Hepatocyte (in vitro differentiated cells): ENCODE data around the gene LPP. TPM values are rescaled to one million over a fixed set of nuclear protein-coding genes. Genes with fewer than 3 reads are reported as not detected.

Source experiments
- DNase-seq: peaks from one replicate; pipeline ENCODE4 v3.0.0-alpha.2; 2016; ENCODE audit warnings: low spot score
- H2AFZ ChIP-seq: fragments of 200-600 bp; sonication (generic); 2 replicates; pipeline ENCODE4 v1.6.0; 2016; ENCODE audit warnings: antibody characterized with exemption, mild to moderate bottlenecking
- H3K27ac ChIP-seq: fragments of 200-600 bp; sonication (generic); 2 replicates; pipeline ENCODE4 v1.5.1; 2016; ENCODE audit warnings: mild to moderate bottlenecking
- H3K27me3 ChIP-seq: fragments of 200-600 bp; sonication (generic); 2 replicates; pipeline ENCODE4 v1.6.1; 2016
- H3K36me3 ChIP-seq: fragments of 200-600 bp; sonication (generic); replicated peaks from 2 replicates; pipeline ENCODE4 v1.5.1; 2016; ENCODE audit warnings: low read depth; ENCODE audit not compliant: insufficient read depth
- H3K4me1 ChIP-seq: fragments of 200-600 bp; sonication (generic); 2 replicates; pipeline ENCODE4 v1.5.1; 2016; ENCODE audit warnings: mild to moderate bottlenecking, moderate library complexity; ENCODE audit not compliant: insufficient read depth
- H3K4me2 ChIP-seq: fragments of 200-600 bp; sonication (generic); 2 replicates; pipeline ENCODE4 v1.6.0; 2016
- H3K4me3 ChIP-seq: fragments of 200-600 bp; sonication (generic); 2 replicates; pipeline ENCODE4 v1.5.1; 2016; ENCODE audit warnings: mild to moderate bottlenecking
- H3K79me2 ChIP-seq: fragments of 200-600 bp; sonication (generic); 2 replicates; pipeline ENCODE4 v1.6.0; 2017; ENCODE audit warnings: mild to moderate bottlenecking
- H3K9me2 ChIP-seq: fragments of 200-600 bp; sonication (generic); replicated peaks from 2 replicates; pipeline ENCODE4 v1.6.0; 2017; ENCODE audit warnings: mild to moderate bottlenecking; ENCODE audit not compliant: insufficient read depth
- H3K9me3 ChIP-seq: fragments of 200-600 bp; sonication (generic); 2 replicates; pipeline ENCODE4 v1.5.1; 2016; ENCODE audit warnings: low read depth, mild to moderate bottlenecking
- H4K20me1 ChIP-seq: fragments of 200-600 bp; sonication (generic); 2 replicates; pipeline ENCODE4 v1.6.0; 2016; ENCODE audit warnings: mild to moderate bottlenecking; ENCODE audit not compliant: insufficient read depth, poor library complexity, severe bottlenecking
- EZH2 ChIP-seq: fragments of 200-600 bp; sonication (generic); IDR thresholded peaks from 2 replicates; pipeline ENCODE4 v1.6.1; 2016; ENCODE audit warnings: antibody characterized with exemption, mild to moderate bottlenecking, borderline replicate concordance
- EZH2phosphoT487 ChIP-seq: fragments of 200-600 bp; sonication (generic); IDR thresholded peaks from one replicate; pipeline ENCODE4 v1.6.1; 2018; ENCODE audit warnings: antibody characterized with exemption, mild to moderate bottlenecking, low read depth, moderate library complexity; ENCODE audit not compliant: unreplicated experiment, severe bottlenecking
- WGBS: methylation state at CpG from one replicate; pipeline ENCODE4 v1.1.6; 2016; ENCODE audit warnings: low lambda C conversion rate; ENCODE audit errors: missing lambda C conversion rate; 5-methylcytosine and 5-hydroxymethylcytosine counted together
- polyA plus RNA-seq: library from polyadenylated mRNA; unstranded; fragments of >200 nt; fragmentation: Nextera tagmentation; extraction: Ambion mirVana; gene quantifications from 2 replicates; pipeline ENCODE4 v1.2.1, GENCODE V29; 2016
- total RNA-seq: library from RNA; depleted of rRNA; stranded (reverse); fragments of >200 nt; gene quantifications from 2 replicates; pipeline ENCODE4 v1.2.3, GENCODE V29; 2014
- TF ChIP-seq, protein P1 (sequence below): fragments of 200-600 bp; sonication (generic); IDR thresholded peaks from 2 replicates; pipeline ENCODE4 v1.5.1; 2016; ENCODE audit warnings: antibody characterized with exemption, mild to moderate bottlenecking; ENCODE audit not compliant: poor library complexity

The LPP gene
- total and polyA plus RNA-seq, 2 experiments from 2014 or later, result 53.2 to 73.8 TPM

DNA sequence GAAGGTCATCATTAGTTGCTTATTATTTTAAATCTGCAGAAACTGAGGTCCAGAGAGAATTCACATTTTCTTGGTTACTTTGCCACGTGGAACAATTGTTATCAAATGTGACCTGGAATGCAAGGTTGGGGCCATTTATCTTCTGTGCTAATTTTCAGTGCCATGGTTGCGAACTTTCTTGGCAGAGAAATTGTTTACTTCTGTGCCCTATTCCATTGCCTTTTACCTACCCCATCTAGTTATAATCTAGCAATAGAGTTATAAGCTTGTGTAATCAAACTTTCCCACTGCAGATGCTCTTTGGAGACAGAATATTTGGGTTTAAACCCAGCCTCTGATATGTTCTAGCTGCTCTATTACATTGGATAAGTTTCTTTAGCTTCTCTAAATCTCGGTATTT is 242.9 kb downstream of the LPP start:
- no peak for DNase-seq

GRCh38 chr3:188397766-188398705 is 244.1 kb downstream of the LPP start:
- H2AFZ ChIP-seq, result no peak overlapping the region
- H3K4me3 ChIP-seq, result no peak overlapping the region
- H3K36me3 ChIP-seq, result no peaks in the 10 kb centered on the region
- peaks cover 91% of the 10 kb centered on the region for H3K79me2 ChIP-seq
- peaks cover 3% of the 10 kb centered on the region for H4K20me1 ChIP-seq
- DNase-seq, result no peak
- peak overlapping the region; percentile 48 for H3K4me2 ChIP-seq
- H3K27ac ChIP-seq, result no peak overlapping the region
- WGBS, result 72% methylated on average over 12 of the region's 12 CpGs
- H3K4me1 ChIP-seq, result peaks cover 21% of the 10 kb centered on the region
- H3K9me3 ChIP-seq, result no peaks in the 10 kb centered on the region
- TF ChIP-seq, protein P1, sequence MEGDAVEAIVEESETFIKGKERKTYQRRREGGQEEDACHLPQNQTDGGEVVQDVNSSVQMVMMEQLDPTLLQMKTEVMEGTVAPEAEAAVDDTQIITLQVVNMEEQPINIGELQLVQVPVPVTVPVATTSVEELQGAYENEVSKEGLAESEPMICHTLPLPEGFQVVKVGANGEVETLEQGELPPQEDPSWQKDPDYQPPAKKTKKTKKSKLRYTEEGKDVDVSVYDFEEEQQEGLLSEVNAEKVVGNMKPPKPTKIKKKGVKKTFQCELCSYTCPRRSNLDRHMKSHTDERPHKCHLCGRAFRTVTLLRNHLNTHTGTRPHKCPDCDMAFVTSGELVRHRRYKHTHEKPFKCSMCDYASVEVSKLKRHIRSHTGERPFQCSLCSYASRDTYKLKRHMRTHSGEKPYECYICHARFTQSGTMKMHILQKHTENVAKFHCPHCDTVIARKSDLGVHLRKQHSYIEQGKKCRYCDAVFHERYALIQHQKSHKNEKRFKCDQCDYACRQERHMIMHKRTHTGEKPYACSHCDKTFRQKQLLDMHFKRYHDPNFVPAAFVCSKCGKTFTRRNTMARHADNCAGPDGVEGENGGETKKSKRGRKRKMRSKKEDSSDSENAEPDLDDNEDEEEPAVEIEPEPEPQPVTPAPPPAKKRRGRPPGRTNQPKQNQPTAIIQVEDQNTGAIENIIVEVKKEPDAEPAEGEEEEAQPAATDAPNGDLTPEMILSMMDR, result no peak
- TF ChIP-seq EZH2 (no peak), EZH2phosphoT487 (no peak)
- no peaks in the 10 kb centered on the region for H3K9me2 ChIP-seq
- no peaks in the 10 kb centered on the region for H3K27me3 ChIP-seq

More for the DNA sequence above, 242.9 kb downstream of the LPP start:
- Histone ChIP-seq H3K4me2 (peak overlapping the region; percentile 48), H4K20me1 (peaks cover 3% of the 10 kb centered on the region), H3K79me2 (peaks cover 91% of the 10 kb centered on the region), H3K4me3 (no peak overlapping the region), H3K9me2 (no peaks in the 10 kb centered on the region), H2AFZ (no peak overlapping the region), H3K27me3 (no peaks in the 10 kb centered on the region), H3K4me1 (peaks cover 21% of the 10 kb centered on the region), H3K36me3 (no peaks in the 10 kb centered on the region), H3K9me3 (no peaks in the 10 kb centered on the region), H3K27ac (peak overlapping the region; percentile 35)
- TF ChIP-seq EZH2, result no peak
- TF ChIP-seq, protein P1, result no peak
- WGBS, result 64% methylated on average over 3 of the region's 3 CpGs

GRCh38 chr3:188400494-188401243 is 246.7 kb downstream of the LPP start:
- TF ChIP-seq, protein P1, result no peak
- TF ChIP-seq EZH2phosphoT487 (no peak), EZH2 (no peak)
- no peak overlapping the region for H2AFZ ChIP-seq
- DNase-seq, result no peak
- H3K4me2 ChIP-seq, result no peak overlapping the region
- H3K9me3 ChIP-seq, result no peaks in the 10 kb centered on the region
- 66% methylated on average over 2 of the region's 2 CpGs for WGBS
- peaks cover 77% of the 10 kb centered on the region for H3K79me2 ChIP-seq
- no peak overlapping the region for H3K27ac ChIP-seq
- H3K4me1 ChIP-seq, result peaks cover 21% of the 10 kb centered on the region
- H4K20me1 ChIP-seq, result no peaks in the 10 kb centered on the region
- no peak overlapping the region for H3K4me3 ChIP-seq
- H3K36me3 ChIP-seq, result no peaks in the 10 kb centered on the region
- H3K9me2 ChIP-seq, result no peaks in the 10 kb centered on the region
- H3K27me3 ChIP-seq, result no peaks in the 10 kb centered on the region
